Measurements from ENCODE around the gene OR52W1. TPM values are rescaled to one million over a fixed set of nuclear protein-coding genes. Genes with fewer than 3 reads are reported as not detected.

OR52W1 gene
- not detected in 2 replicates for total RNA-seq

GRCh38 chr11:6199174-6199810, at the start of gene OR52W1:
TSS of gene OR52W1 (plus strand) at chr11:6199224. CDS start at chr11:6199224, 0 bp downstream.

DNA sequence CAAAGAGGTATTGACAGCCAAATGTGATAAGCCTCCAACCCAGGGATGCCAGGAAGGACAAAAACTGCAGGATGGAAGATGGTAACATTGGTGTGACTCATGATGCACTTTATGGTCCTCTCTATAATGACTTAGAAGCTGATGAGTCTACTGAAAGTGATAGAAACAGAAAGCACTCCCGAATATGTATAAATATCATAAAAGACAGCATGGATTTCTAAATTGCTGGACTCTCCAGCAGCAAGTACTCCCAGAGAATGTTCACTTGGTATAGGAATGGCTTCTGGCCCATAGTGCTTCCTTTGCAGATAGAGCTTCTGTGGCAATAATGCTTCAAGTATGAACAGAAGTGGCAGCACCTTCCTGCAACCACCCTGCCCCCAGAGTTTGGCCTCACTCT, 28.8 kb upstream of the OR52W1 start, which contains the start of gene OR52B2:
OR52B2 (minus strand) TSS at position 101 of the 400 bp plus-strand sequence; CDS start at position 101, 0 bp downstream.

DNA sequence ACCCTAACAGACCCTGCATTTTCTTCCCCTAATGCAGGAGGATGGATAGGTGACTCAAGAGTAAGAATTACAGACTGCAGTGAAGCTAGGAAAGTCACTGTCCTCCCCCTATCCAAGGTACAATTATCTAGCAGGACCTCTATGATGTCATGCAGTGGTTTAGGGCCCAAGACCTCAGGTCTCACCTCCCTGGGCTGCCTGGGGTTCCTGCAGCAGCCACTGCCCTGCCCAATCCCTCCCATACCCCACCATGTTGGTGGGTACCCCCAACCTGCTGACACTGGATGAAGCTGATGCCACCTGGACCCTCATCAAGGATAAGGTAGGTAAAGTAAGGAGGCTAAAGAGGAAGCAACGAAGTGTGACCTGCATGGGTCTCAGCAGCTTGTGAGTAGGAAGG, 6.3 kb downstream of the OR52W1 start, which contains the start of gene C11orf42:
C11orf42 (plus strand) TSS at position 192 of the 400 bp plus-strand sequence; CDS start at position 251, 59 bp downstream.

GRCh38 chr11:6234387-6235107, 35.5 kb downstream of the OR52W1 start, which contains the start of gene FHIP1B:
TSS of gene FHIP1B (minus strand) at chr11:6234636. CDS start at chr11:6224516, 10,120 bp downstream.

GRCh38 chr11:6238902-6239301, 39.9 kb downstream of the OR52W1 start, which contains the start of gene CNGA4:
TSS of gene CNGA4 (plus strand) at chr11:6239089. CDS start at chr11:6239207, 118 bp downstream.

Other genes with a start within 250 kb of the OR52W1 start
- gene OR56A5, start 230.7 kb upstream of the OR52W1 start, total RNA-seq = not detected in 2 replicates
- gene OR52L1, start 212.2 kb upstream of the OR52W1 start, total RNA-seq = not detected in 2 replicates
- not detected in 2 replicates for gene OR56A4, start 192.3 kb upstream of the OR52W1 start, total RNA-seq
- not detected in 2 replicates for gene OR56A1, start 168.5 kb upstream of the OR52W1 start, total RNA-seq
- gene OR56B4, start 91.5 kb upstream of the OR52W1 start, total RNA-seq = not detected in 2 replicates
- gene OR52B2, start 28.9 kb upstream of the OR52W1 start, total RNA-seq = 0.11 TPM in 1 of 2 replicates, not detected in the other
- not detected in 2 replicates for gene C11orf42, start 6.3 kb downstream of the OR52W1 start, total RNA-seq
- gene FHIP1B, start 35.4 kb downstream of the OR52W1 start, total RNA-seq = 13.0 and 15.3 TPM in 2 replicates
- gene CNGA4, start 39.9 kb downstream of the OR52W1 start, total RNA-seq = under 0.01 TPM in 1 of 2 replicates, not detected in the other
- gene CCKBR, start 60.6 kb downstream of the OR52W1 start, total RNA-seq = not detected in 2 replicates
- gene CAVIN3, start 121.3 kb downstream of the OR52W1 start, total RNA-seq = 216 and 432 TPM in 2 replicates
- 28.7 and 39.2 TPM in 2 replicates for gene SMPD1, start 191.2 kb downstream of the OR52W1 start, total RNA-seq
- gene APBB1, start 219.9 kb downstream of the OR52W1 start, total RNA-seq = 45.4 and 50.5 TPM in 2 replicates
- 0.33 and 0.50 TPM in 2 replicates for gene HPX, start 241.8 kb downstream of the OR52W1 start, total RNA-seq